Activated T-cell treated with anti-CD3 and anti-CD28 coated beads, Interleukin-2, amount 50 U/mL, for 4 hours (primary cell): ENCODE results near the gene NOP9. TPM values are rescaled to one million over a fixed set of nuclear protein-coding genes. Genes with fewer than 3 reads are reported as not detected.
"Not testable (repeated sequence)": the region's sequence is repeated elsewhere in the genome, so short reads cannot be mapped to it uniquely, and the experiment has no call there.

Experiments used
- ATAC-seq, 2 donors: fragments of 200-7000 bp; cut with Tn5 transposase; one replicate each; pipeline ENCODE4 v1.10.0; 2021
- DNase-seq: peaks from one replicate; pipeline ENCODE4 v3.0.0-alpha.2; 2020
- H3K27me3 Mint-ChIP-seq: one replicate; pipeline ENCODE4 v1.8.0; 2021; ENCODE audit warnings: low read depth, mixed read lengths
- H3K36me3 Mint-ChIP-seq: one replicate; pipeline ENCODE4 v1.8.0; 2022; ENCODE audit warnings: mixed read lengths; ENCODE audit not compliant: insufficient read depth
- H3K4me1 Mint-ChIP-seq: one replicate; pipeline ENCODE4 v1.8.0; 2021; ENCODE audit warnings: low read depth, mixed read lengths
- H3K4me3 Mint-ChIP-seq: one replicate; pipeline ENCODE4 v1.8.0; 2021; ENCODE audit warnings: mild to moderate bottlenecking, moderate library complexity, mixed read lengths
- H3K9me3 Mint-ChIP-seq: one replicate; pipeline ENCODE4 v1.8.0; 2021; ENCODE audit warnings: mixed read lengths
- total RNA-seq, 3 donors: library from RNA; stranded (reverse); gene quantifications; one replicate each; pipeline ENCODE4 v1.2.1, GENCODE V29; 2021

Gene NOP9
- total RNA-seq, 3 donors from 2014 or later, result 67.8 to 71.0 (median 68.0) TPM

DNA sequence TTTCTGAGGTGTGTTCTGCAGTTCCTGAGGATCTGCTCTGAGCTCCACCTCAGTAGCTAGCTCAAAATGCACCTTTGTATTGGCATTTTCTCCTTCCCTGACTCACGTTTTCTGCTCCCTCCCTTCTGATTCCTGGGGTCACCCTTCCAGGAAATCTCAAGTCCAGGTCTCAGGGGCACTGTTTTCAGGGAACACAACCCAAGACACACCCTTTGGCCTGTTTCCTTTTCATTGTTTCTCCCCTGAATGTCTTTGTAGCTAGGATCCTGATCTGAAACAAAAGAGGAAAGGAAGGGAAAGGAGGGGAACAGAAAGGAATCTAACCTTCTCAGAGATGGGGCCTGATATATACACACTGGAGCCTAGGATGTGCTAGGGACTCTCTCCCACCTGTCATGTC, 47.5 kb downstream of the NOP9 start:
- Mint-ChIP-seq H3K36me3 (no peaks in the 10 kb centered on the region), H3K4me3 (no peak overlapping the region), H3K9me3 (no peaks in the 10 kb centered on the region), H3K27me3 (peaks cover 59% of the 10 kb centered on the region), H3K4me1 (no peaks in the 10 kb centered on the region)
- DNase-seq (no peak), ATAC-seq (no peak)

DNA sequence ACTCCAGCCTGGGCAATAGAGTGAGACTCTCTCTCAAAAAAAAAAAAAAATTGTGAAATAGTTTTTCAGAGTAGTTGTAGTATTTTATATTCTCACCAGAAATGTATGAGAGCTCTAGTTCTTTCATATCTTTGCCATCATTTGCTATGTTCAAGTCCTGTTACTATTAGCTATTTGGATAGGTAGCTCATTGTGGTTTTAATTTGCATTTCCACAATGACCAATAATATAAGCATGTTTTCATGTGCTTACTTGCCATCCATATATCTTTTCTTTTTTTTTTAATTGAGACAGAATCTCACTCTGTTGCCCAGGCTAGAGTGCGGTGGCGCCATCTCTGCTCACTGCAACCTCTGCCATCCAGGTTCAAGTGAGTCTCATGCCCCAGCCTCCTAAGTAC, 48.5 kb downstream of the NOP9 start:
- Mint-ChIP-seq H3K4me1 (no peaks in the 10 kb centered on the region), H3K4me3 (no peak overlapping the region), H3K36me3 (no peaks in the 10 kb centered on the region), H3K27me3 (peaks cover 65% of the 10 kb centered on the region), H3K9me3 (no peaks in the 10 kb centered on the region)
- ATAC-seq (no peak), DNase-seq (no peak)

DNA sequence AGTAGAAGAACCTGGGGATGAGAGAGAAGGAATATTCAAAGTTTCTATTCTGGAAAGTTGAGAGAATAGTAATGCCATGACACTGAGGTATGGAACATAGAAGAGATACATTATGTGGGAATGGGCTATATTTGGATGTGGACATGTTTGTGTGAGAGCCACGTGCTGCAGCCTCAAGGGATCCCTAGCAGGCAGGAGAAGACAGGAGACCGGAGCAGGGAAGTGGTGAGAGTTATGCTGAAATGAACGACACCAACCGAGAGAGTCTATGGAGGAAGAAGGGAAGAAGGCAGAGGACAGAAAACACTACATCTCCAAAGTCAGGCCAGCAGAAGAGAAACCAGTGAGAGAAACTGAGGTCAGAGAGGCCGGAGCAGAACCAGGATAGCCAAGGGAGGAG, 50.1 kb downstream of the NOP9 start:
- Mint-ChIP-seq H3K9me3 (no peaks in the 10 kb centered on the region), H3K27me3 (peaks cover 67% of the 10 kb centered on the region), H3K4me3 (no peak overlapping the region), H3K36me3 (no peaks in the 10 kb centered on the region), H3K4me1 (peaks cover 3% of the 10 kb centered on the region)
- ATAC-seq (no peak), DNase-seq (no peak)

DNA sequence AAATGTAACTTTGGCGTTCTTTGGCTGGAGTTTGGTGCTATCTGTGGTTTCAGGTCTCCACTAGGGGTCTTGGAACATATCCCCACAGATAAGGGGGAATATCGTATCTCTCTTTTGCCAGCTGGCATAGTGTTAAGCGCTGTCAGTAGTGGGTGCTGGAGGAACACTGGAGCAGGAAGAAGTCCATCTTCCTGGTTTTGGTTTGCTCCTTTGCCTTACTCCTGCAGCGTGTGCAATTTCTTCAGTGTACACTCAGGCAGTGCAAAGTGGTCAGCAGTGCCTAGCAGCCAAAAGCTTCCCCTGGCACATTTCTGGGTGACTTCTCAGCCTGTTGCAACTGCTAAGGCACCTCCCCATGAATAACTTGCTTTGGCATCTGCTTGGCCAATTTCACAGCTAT, 51.9 kb downstream of the NOP9 start:
- peaks cover 3% of the 10 kb centered on the region for H3K4me1 Mint-ChIP-seq
- H3K27me3 Mint-ChIP-seq, result peaks cover 58% of the 10 kb centered on the region
- no peaks in the 10 kb centered on the region for H3K36me3 Mint-ChIP-seq
- no peaks in the 10 kb centered on the region for H3K9me3 Mint-ChIP-seq
- DNase-seq (no peak), ATAC-seq (no peak)
- no peak overlapping the region for H3K4me3 Mint-ChIP-seq

DNA sequence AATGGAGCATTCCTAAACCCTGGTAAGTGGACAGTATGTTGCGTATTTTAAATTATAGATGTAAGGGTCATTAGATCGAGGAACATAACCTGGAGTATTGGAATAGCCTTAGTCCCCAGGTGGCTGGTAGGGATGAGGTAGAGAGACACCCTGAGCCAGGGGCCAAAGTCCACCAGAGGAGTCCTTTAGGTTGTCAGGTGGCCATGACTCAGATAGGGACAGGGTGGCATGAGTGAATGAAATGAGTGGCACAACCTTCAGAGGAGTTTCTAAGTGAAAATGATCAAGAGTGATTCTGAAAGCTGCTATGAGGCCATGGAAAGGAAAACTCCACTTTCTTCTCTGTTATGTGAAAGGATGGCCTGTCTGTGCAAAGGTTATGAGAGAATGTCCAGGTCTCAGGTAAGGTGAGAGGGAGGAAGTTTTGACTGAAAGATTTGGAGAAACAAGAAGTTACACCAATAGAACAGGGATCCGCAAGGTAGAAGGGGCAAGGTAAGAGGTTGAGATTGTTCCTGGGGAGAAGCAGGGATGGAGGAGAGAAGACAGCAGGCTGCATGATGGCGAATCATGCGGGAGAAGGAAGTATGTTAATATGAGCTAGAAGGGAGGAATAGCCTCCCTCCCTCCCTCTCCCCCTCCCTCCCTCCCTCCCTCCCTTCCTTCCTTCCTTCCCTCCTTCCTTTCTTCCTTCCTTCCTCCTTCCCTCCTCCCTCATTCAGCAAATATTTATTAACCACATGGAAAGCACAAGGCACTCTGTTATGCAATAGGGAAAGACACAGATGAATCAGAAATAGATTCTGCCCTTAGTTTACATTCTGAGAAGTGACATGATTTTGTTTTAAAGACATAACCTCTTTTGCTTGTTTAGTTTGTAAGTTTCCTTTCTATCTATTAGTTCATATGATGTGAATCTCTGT, 54.2 kb downstream of the NOP9 start:
- no peak overlapping the region for H3K4me3 Mint-ChIP-seq
- H3K36me3 Mint-ChIP-seq, result no peaks in the 10 kb centered on the region
- H3K27me3 Mint-ChIP-seq, result peaks cover 54% of the 10 kb centered on the region
- DNase-seq (no peak), ATAC-seq (no peak)
- peaks cover 3% of the 10 kb centered on the region for H3K4me1 Mint-ChIP-seq
- no peaks in the 10 kb centered on the region for H3K9me3 Mint-ChIP-seq

DNA sequence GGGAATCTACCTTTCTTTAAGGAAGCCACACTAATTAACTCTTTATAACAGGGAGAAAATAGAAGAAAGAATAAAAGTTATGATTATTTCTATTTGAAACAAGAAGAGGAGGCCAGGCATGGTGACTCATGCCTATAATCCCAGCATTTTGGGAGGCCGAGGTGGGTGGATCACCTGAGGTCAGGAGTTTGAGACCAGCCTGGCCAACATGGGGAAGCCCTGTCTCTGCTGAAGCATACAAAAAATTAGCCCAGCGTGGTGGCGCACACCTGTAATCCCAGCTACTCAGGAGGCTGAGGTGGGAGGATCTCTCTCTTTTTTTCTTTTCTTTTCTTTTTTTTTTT, 54.8 kb downstream of the NOP9 start:
- H3K9me3 Mint-ChIP-seq, H3K36me3 Mint-ChIP-seq, H3K4me1 Mint-ChIP-seq, H3K4me3 Mint-ChIP-seq, ATAC-seq, DNase-seq: not testable (repeated sequence)
- peaks cover 50% of the 10 kb centered on the region for H3K27me3 Mint-ChIP-seq

DNA sequence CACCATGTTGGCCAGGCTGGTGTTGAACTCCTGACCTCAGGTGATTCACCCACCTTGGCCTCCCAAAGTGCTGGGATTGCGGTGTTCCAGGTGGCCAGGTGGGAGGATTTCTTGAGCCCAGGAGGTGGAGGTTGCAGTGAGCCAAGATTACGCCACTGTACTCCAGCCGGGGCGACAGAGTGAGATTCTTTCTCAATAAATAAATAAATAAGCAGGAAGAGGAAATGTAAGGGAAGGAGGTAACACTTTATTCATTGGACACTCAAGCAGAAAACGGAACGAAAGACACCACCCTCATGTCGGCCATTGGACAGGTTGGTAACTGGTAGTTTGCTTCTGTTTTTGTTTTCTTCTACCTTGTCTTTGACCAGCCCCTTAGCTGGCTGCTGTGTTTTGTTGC, 55.4 kb downstream of the NOP9 start:
- Mint-ChIP-seq H3K4me1 (peaks cover 3% of the 10 kb centered on the region), H3K27me3 (peaks cover 49% of the 10 kb centered on the region)

DNA sequence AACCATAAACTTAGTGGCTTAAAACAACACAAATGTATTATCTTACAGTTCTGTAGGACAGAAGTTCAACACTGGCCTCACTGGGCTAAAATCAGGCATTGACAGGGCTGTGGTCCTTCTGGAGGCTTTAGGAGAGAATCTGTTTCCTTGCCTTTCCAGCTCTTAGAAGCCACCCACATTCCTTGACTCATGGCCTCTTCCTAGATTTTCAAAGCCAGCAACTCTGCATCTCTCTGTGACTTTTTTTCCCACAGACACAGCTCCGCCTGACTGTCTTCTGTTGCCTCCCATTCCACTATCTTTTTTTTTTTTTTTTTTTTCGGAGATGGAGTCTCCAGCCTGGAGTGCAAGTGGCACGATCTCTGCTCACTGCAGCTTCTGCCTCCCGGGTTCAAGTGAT, 56.6 kb downstream of the NOP9 start:
- ATAC-seq, result no peak
- Mint-ChIP-seq H3K36me3 (no peaks in the 10 kb centered on the region), H3K4me3 (no peak overlapping the region), H3K9me3 (no peaks in the 10 kb centered on the region), H3K4me1 (peaks cover 3% of the 10 kb centered on the region), H3K27me3 (peaks cover 40% of the 10 kb centered on the region)
- DNase-seq, result no peak

More for the DNA sequence above, 55.4 kb downstream of the NOP9 start:
- no peak for ATAC-seq
- Mint-ChIP-seq H3K36me3 (no peaks in the 10 kb centered on the region), H3K4me3 (no peak overlapping the region), H3K9me3 (no peaks in the 10 kb centered on the region)
- DNase-seq, result no peak

Other genes starting within 250 kb of the NOP9 start
- gene CARMIL3, start 247.8 kb upstream of the NOP9 start, total RNA-seq, result 1 to 10 TPM; 1.3 to 1.8 (median 1.3) TPM
- not detected for gene CPNE6, start 228.3 kb upstream of the NOP9 start, total RNA-seq
- 10 to 100 TPM; 38.7 to 69.4 (median 47.9) TPM for gene PCK2, start 205.5 kb upstream of the NOP9 start, total RNA-seq
- gene DCAF11, start 185.1 kb upstream of the NOP9 start, total RNA-seq, result 10 to 100 TPM; 45.7 to 57.6 (median 50.7) TPM
- gene NRL, start 184.9 kb upstream of the NOP9 start, total RNA-seq, result 1 to 10 TPM; 1.2 to 2.3 (median 1.4) TPM
- 1 to 10 TPM in 1 of 3 donors, under 1 TPM in 2; 0.38 to 1.3 (median 0.69) TPM for gene FITM1, start 169.2 kb upstream of the NOP9 start, total RNA-seq
- gene PSME1, start 163.7 kb upstream of the NOP9 start, total RNA-seq, result 100 to 1,000 TPM; 354 to 391 (median 378) TPM
- gene EMC9, start 158.3 kb upstream of the NOP9 start, total RNA-seq, result 10 to 100 TPM; 15.9 to 18.9 (median 17.4) TPM
- gene PSME2, start 153.2 kb upstream of the NOP9 start, total RNA-seq, result 100 to 1,000 TPM; 433 to 479 (median 471) TPM
- gene RNF31, start 152.4 kb upstream of the NOP9 start, total RNA-seq, result 100 to 1,000 TPM in 2 of 3 donors, 10 to 100 TPM in 1; 99.4 to 108 (median 106) TPM
- gene IRF9, start 138.6 kb upstream of the NOP9 start, total RNA-seq, result 100 to 1,000 TPM; 110 to 152 (median 121) TPM
- gene REC8, start 127.8 kb upstream of the NOP9 start, total RNA-seq, result 10 to 100 TPM; 17.4 to 24.8 (median 19.9) TPM
- 100 to 1,000 TPM; 265 to 293 (median 265) TPM for gene IPO4, start 111.0 kb upstream of the NOP9 start, total RNA-seq
- gene TM9SF1, start 104.4 kb upstream of the NOP9 start, total RNA-seq, result 10 to 100 TPM; 30.4 to 34.6 (median 33.7) TPM
- gene TSSK4, start 94.2 kb upstream of the NOP9 start, total RNA-seq, result under 1 TPM in 1 of 3 donors, not detected in 2; 0.33 TPM
- gene CHMP4A, start 86.4 kb upstream of the NOP9 start, total RNA-seq, result 10 to 100 TPM; 71.7 to 85.5 (median 85.4) TPM
- gene MDP1, start 83.8 kb upstream of the NOP9 start, total RNA-seq, result 10 to 100 TPM; 16.3 to 19.5 (median 18.4) TPM
- 100 to 1,000 TPM; 197 to 217 (median 205) TPM for gene NEDD8, start 67.5 kb upstream of the NOP9 start, total RNA-seq
- gene GMPR2, start 66.9 kb upstream of the NOP9 start, total RNA-seq, result 10 to 100 TPM; 29.6 to 30.8 (median 29.7) TPM
- gene TINF2, start 57.2 kb upstream of the NOP9 start, total RNA-seq, result 100 to 1,000 TPM in 2 of 3 donors, 10 to 100 TPM in 1; 87.2 to 110 (median 103) TPM
- gene TGM1, start 36.7 kb upstream of the NOP9 start, total RNA-seq, result 1 to 10 TPM; 2.6 to 8.1 (median 2.6) TPM
- gene RABGGTA, start 28.3 kb upstream of the NOP9 start, total RNA-seq, result 10 to 100 TPM; 52.2 to 58.8 (median 53.4) TPM
- 1 to 10 TPM; 2.6 to 4.2 (median 3.1) TPM for gene DHRS1, start 70 bp upstream of the NOP9 start, total RNA-seq
- gene CIDEB, start 8.1 kb downstream of the NOP9 start, total RNA-seq, result 1 to 10 TPM; 6.5 to 7.3 (median 7.2) TPM
- gene LTB4R2, start 10.3 kb downstream of the NOP9 start, total RNA-seq, result 10 to 100 TPM in 2 of 3 donors, 1 to 10 TPM in 1; 9.0 to 10.8 (median 10.4) TPM
- 1 to 10 TPM; 7.0 to 8.0 (median 7.8) TPM for gene LTB4R, start 11.7 kb downstream of the NOP9 start, total RNA-seq
- under 1 TPM; 0.43 to 0.76 (median 0.53) TPM for gene ADCY4, start 35.2 kb downstream of the NOP9 start, total RNA-seq
- 1 to 10 TPM; 5.9 to 8.0 (median 6.2) TPM for gene RIPK3, start 40.1 kb downstream of the NOP9 start, total RNA-seq
- gene NFATC4, start 68.3 kb downstream of the NOP9 start, total RNA-seq, result under 1 TPM; 0.13 to 0.38 (median 0.32) TPM
- gene NYNRIN, start 99.2 kb downstream of the NOP9 start, total RNA-seq, result under 1 TPM in 2 of 3 donors, not detected in 1; 0.03 to 0.05 TPM
- gene CBLN3, start 129.8 kb downstream of the NOP9 start, total RNA-seq, result 1 to 10 TPM; 3.1 to 5.6 (median 3.6) TPM
- gene KHNYN, start 130.1 kb downstream of the NOP9 start, total RNA-seq, result 10 to 100 TPM; 53.2 to 65.1 (median 56.5) TPM
- 10 to 100 TPM; 52.6 to 59.9 (median 59.4) TPM for gene SDR39U1, start 142.9 kb downstream of the NOP9 start, total RNA-seq
- gene CMA1, start 208.4 kb downstream of the NOP9 start, total RNA-seq, result 1 to 10 TPM in 1 of 3 donors, not detected in 2; 1.2 TPM